Neural cell (in vitro differentiated cells): ENCODE results near the gene GLA. TPM values are rescaled to one million over a fixed set of nuclear protein-coding genes. Genes with fewer than 3 reads are reported as not detected.

Source experiments
- H2AFZ ChIP-seq: fragments of 200-600, 300-800 bp; sonication (generic), shearing (Covaris generic); 2 replicates; pipeline ENCODE4 v1.6.0; 2014; ENCODE audit warnings: low read depth, mild to moderate bottlenecking, antibody characterized with exemption, low read length, moderate library complexity
- H3F3A ChIP-seq: fragments of 200-600 bp; shearing (Covaris generic); 2 replicates; pipeline ENCODE4 v1.6.1; 2016; ENCODE audit warnings: mild to moderate bottlenecking, moderate library complexity, mixed read lengths, antibody characterized with exemption, low read length; ENCODE audit not compliant: insufficient read depth, poor library complexity, severe bottlenecking
- H3K27ac ChIP-seq: fragments of 200-600, 300-800 bp; sonication (generic), shearing (Covaris generic); 2 replicates; pipeline ENCODE4 v1.5.1; 2014; ENCODE audit warnings: mild to moderate bottlenecking, low read length, moderate library complexity
- H3K27me3 ChIP-seq: fragments of 300-800, 200-600 bp; sonication (generic), shearing (Covaris generic); 2 replicates; pipeline ENCODE4 v1.6.0; 2014; ENCODE audit warnings: mild to moderate bottlenecking, low read depth, low read length, moderate library complexity; ENCODE audit not compliant: insufficient read depth
- H3K36me3 ChIP-seq: fragments of 300-800, 200-600 bp; sonication (generic), shearing (Covaris generic); 2 replicates; pipeline ENCODE4 v1.5.1; 2014; ENCODE audit warnings: mild to moderate bottlenecking, antibody characterized with exemption, low read length, moderate library complexity; ENCODE audit not compliant: insufficient read depth
- H3K4me2 ChIP-seq: fragments of 300-800, 200-600 bp; sonication (generic), shearing (Covaris generic); 2 replicates; pipeline ENCODE4 v1.6.0; 2014; ENCODE audit warnings: mild to moderate bottlenecking, low read length
- H3K4me3 ChIP-seq: fragments of 300-800, 200-600 bp; sonication (generic), shearing (Covaris generic); 2 replicates; pipeline ENCODE4 v1.5.1; 2014; ENCODE audit warnings: mild to moderate bottlenecking, low read length, moderate library complexity
- H3K79me2 ChIP-seq: fragments of 200-600 bp; shearing (Covaris generic); replicated peaks from 2 replicates; pipeline ENCODE4 v1.6.0; 2014; ENCODE audit warnings: mild to moderate bottlenecking, low read length, moderate library complexity; ENCODE audit not compliant: insufficient read depth
- H3K9ac ChIP-seq: fragments of 300-800, 200-600 bp; sonication (generic), shearing (Covaris generic); 2 replicates; pipeline ENCODE4 v1.6.1; 2016; ENCODE audit warnings: mild to moderate bottlenecking, low read length, mixed read lengths
- H3K9me2 ChIP-seq: fragments of 200-600 bp; shearing (Covaris generic); 2 replicates; pipeline ENCODE4 v1.6.1; 2016; ENCODE audit warnings: mild to moderate bottlenecking, low read length, mixed read lengths; ENCODE audit not compliant: insufficient read depth
- H3K9me3 ChIP-seq: fragments of 200-600, 300-800 bp; sonication (generic), shearing (Covaris generic); 2 replicates; pipeline ENCODE4 v1.6.1; 2016; ENCODE audit warnings: mild to moderate bottlenecking, mixed run types, low read length, moderate library complexity, mixed read lengths
- H4K20me1 ChIP-seq: fragments of 200-600 bp; shearing (Covaris generic); 2 replicates; pipeline ENCODE4 v1.6.1; 2016; ENCODE audit warnings: mild to moderate bottlenecking, mixed run types; ENCODE audit not compliant: insufficient read depth
- EP300 ChIP-seq: fragments of 450-650 bp; conservative IDR thresholded peaks from 2 replicates; pipeline ENCODE4 v1.6.1; 2014; ENCODE audit warnings: antibody characterized with exemption, mild to moderate bottlenecking, moderate library complexity; ENCODE audit not compliant: poor library complexity, severe bottlenecking
- EZH2 ChIP-seq: fragments of 200-600, 300-800 bp; shearing (Covaris generic), sonication (generic); IDR thresholded peaks from 2 replicates; pipeline ENCODE4 v1.6.1; 2014; ENCODE audit warnings: antibody characterized with exemption, low read length, borderline replicate concordance, mild to moderate bottlenecking; ENCODE audit not compliant: insufficient read depth, poor library complexity, severe bottlenecking
- MXI1 ChIP-seq: fragments of 450-650 bp; conservative IDR thresholded peaks from 2 replicates; pipeline ENCODE4 v1.6.1; 2014; ENCODE audit warnings: antibody characterized with exemption, mild to moderate bottlenecking; ENCODE audit not compliant: poor library complexity, severe bottlenecking
- POLR2AphosphoS5 ChIP-seq: IDR thresholded peaks from 2 replicates; pipeline ENCODE4 v1.6.1; 2012
- RAD21 ChIP-seq: fragments of 450-650 bp; conservative IDR thresholded peaks from 2 replicates; pipeline ENCODE4 v1.6.1; 2014; ENCODE audit warnings: antibody characterized with exemption, mild to moderate bottlenecking, moderate library complexity
- SMC3 ChIP-seq: fragments of 450-650 bp; conservative IDR thresholded peaks from 2 replicates; pipeline ENCODE4 v1.6.1; 2014; ENCODE audit warnings: antibody characterized with exemption, mild to moderate bottlenecking, moderate library complexity; ENCODE audit not compliant: poor library complexity
- TAF1 ChIP-seq: IDR thresholded peaks from 2 replicates; pipeline ENCODE4 v1.6.1; 2012; ENCODE audit warnings: low read depth
- polyA plus RNA-seq: library from polyadenylated mRNA; depleted of rRNA; stranded (reverse); fragments of >200 nt; gene quantifications from 2 replicates; pipeline ENCODE4 v1.2.3, GENCODE V29; 2014
- TF ChIP-seq, protein P1 (sequence below): fragments of 450-650 bp; IDR thresholded peaks from 2 replicates; pipeline ENCODE4 v1.5.1; 2014; ENCODE audit warnings: antibody characterized with exemption, mild to moderate bottlenecking, moderate library complexity; ENCODE audit not compliant: poor library complexity, severe bottlenecking
- TF ChIP-seq, protein P2 (sequence below): IDR thresholded peaks from 2 replicates; pipeline ENCODE4 v1.6.1; 2012; ENCODE audit warnings: borderline replicate concordance

GLA gene
- polyA plus RNA-seq, 1 donor from 2014 or later, result 39.0 TPM

DNA sequence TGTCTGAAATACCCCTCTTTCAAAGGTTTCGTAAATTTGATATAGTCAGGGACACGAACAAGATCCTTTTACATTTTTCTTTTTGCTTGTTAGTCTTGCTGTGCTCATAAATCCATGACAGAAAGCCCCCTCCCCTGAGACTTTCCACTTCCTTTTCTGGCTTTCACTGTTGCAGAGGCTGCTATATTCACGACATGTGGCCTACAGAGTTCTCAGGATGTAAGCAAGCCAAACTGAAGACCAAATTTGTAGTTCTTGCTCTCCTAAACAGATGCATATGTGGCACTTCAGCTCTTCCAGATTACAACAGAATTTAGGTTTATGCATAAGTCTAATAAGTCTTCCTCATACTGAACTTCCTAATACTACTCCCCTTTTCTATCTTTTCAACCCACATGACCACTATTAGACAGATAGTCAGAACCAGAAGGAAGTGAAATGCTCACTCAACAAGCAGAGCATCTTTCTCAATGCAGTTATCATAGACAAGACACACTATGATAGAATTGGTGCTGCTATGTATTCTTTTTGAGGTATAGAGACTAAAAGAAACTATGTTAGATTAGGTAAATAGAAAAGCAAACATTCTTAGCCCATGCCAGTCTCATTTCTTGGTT is 36.7 kb downstream of the GLA start:
- Histone ChIP-seq H3K36me3 (no peaks in the 10 kb centered on the region), H3F3A (no peaks in the 10 kb centered on the region), H3K9me3 (no peaks in the 10 kb centered on the region), H3K9me2 (no peaks in the 10 kb centered on the region), H3K4me3 (no peak overlapping the region), H4K20me1 (no peaks in the 10 kb centered on the region), H2AFZ (no peak overlapping the region), H3K27ac (no peak overlapping the region), H3K27me3 (no peaks in the 10 kb centered on the region), H3K79me2 (no peaks in the 10 kb centered on the region), H3K4me2 (no peak overlapping the region), H3K9ac (no peak overlapping the region)
- TF ChIP-seq EP300 (no peak), POLR2AphosphoS5 (no peak), EZH2 (no peak), SMC3 (no peak), RAD21 (no peak), MXI1 (no peak)
- TF ChIP-seq, protein P1, sequence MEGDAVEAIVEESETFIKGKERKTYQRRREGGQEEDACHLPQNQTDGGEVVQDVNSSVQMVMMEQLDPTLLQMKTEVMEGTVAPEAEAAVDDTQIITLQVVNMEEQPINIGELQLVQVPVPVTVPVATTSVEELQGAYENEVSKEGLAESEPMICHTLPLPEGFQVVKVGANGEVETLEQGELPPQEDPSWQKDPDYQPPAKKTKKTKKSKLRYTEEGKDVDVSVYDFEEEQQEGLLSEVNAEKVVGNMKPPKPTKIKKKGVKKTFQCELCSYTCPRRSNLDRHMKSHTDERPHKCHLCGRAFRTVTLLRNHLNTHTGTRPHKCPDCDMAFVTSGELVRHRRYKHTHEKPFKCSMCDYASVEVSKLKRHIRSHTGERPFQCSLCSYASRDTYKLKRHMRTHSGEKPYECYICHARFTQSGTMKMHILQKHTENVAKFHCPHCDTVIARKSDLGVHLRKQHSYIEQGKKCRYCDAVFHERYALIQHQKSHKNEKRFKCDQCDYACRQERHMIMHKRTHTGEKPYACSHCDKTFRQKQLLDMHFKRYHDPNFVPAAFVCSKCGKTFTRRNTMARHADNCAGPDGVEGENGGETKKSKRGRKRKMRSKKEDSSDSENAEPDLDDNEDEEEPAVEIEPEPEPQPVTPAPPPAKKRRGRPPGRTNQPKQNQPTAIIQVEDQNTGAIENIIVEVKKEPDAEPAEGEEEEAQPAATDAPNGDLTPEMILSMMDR, result no peak
- TF ChIP-seq, protein P2, sequence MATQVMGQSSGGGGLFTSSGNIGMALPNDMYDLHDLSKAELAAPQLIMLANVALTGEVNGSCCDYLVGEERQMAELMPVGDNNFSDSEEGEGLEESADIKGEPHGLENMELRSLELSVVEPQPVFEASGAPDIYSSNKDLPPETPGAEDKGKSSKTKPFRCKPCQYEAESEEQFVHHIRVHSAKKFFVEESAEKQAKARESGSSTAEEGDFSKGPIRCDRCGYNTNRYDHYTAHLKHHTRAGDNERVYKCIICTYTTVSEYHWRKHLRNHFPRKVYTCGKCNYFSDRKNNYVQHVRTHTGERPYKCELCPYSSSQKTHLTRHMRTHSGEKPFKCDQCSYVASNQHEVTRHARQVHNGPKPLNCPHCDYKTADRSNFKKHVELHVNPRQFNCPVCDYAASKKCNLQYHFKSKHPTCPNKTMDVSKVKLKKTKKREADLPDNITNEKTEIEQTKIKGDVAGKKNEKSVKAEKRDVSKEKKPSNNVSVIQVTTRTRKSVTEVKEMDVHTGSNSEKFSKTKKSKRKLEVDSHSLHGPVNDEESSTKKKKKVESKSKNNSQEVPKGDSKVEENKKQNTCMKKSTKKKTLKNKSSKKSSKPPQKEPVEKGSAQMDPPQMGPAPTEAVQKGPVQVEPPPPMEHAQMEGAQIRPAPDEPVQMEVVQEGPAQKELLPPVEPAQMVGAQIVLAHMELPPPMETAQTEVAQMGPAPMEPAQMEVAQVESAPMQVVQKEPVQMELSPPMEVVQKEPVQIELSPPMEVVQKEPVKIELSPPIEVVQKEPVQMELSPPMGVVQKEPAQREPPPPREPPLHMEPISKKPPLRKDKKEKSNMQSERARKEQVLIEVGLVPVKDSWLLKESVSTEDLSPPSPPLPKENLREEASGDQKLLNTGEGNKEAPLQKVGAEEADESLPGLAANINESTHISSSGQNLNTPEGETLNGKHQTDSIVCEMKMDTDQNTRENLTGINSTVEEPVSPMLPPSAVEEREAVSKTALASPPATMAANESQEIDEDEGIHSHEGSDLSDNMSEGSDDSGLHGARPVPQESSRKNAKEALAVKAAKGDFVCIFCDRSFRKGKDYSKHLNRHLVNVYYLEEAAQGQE, result no peak

DNA sequence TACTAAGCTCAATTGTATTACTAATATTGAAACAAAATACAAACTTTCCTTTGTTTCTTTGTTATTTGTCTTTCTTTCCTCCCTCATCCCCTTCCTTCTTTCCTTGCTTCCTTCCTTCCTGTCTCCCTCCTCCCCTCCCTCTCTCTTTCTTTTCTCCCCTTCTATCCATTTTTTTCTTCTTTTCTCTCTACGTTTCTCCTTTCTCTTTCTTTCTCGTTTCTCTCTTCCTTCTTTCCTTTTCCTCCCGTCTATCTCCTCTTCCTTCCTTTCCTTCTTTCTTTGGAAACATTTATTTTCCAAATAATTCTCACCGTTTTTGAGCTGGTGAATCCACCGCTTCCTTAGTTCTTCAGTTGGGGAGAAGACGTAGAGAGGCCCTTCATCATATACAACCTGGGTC is 38.0 kb downstream of the GLA start:
- H3K9me3 ChIP-seq, result no peaks in the 10 kb centered on the region
- no peaks in the 10 kb centered on the region for H4K20me1 ChIP-seq
- H3K4me3 ChIP-seq, result no peak overlapping the region
- no peak for TF ChIP-seq TAF1
- TF ChIP-seq EP300, result no peak
- TF ChIP-seq MXI1, result no peak
- TF ChIP-seq POLR2AphosphoS5, result no peak
- TF ChIP-seq, protein P2, result no peak
- TF ChIP-seq RAD21, result no peak
- TF ChIP-seq SMC3, result no peak
- TF ChIP-seq EZH2, result no peak
- H3K79me2 ChIP-seq, result no peaks in the 10 kb centered on the region
- H3K27me3 ChIP-seq, result no peaks in the 10 kb centered on the region
- H3K9ac ChIP-seq, result no peak overlapping the region
- no peak overlapping the region for H3K27ac ChIP-seq
- H3K9me2 ChIP-seq, result no peaks in the 10 kb centered on the region
- H3K36me3 ChIP-seq, result no peaks in the 10 kb centered on the region
- no peaks in the 10 kb centered on the region for H3F3A ChIP-seq
- no peak overlapping the region for H3K4me2 ChIP-seq
- no peak overlapping the region for H2AFZ ChIP-seq
